ENCODE results near the gene RPP38.

RPP38 gene

GRCh38 chr10:15152556-15152955, 55.4 kb downstream of the RPP38 start:
- DNase-seq (ENCODE audit: low read depth): no peak

Measured in HS-5 (cell line).